CD4-positive, alpha-beta T cell treated with Interleukin-6 at 100 ng/mL for 8 hours (primary cell): ENCODE data around the gene CAMK2B.
"Not testable (repeated sequence)": the region's sequence is repeated elsewhere in the genome, so short reads cannot be mapped to it uniquely, and the experiment has no call there.

Source experiments
- DNase-seq: peaks from one replicate; pipeline ENCODE4 v3.0.0-alpha.2; 2020; ENCODE audit warnings: mixed read lengths, low spot score

The CAMK2B gene

DNA sequence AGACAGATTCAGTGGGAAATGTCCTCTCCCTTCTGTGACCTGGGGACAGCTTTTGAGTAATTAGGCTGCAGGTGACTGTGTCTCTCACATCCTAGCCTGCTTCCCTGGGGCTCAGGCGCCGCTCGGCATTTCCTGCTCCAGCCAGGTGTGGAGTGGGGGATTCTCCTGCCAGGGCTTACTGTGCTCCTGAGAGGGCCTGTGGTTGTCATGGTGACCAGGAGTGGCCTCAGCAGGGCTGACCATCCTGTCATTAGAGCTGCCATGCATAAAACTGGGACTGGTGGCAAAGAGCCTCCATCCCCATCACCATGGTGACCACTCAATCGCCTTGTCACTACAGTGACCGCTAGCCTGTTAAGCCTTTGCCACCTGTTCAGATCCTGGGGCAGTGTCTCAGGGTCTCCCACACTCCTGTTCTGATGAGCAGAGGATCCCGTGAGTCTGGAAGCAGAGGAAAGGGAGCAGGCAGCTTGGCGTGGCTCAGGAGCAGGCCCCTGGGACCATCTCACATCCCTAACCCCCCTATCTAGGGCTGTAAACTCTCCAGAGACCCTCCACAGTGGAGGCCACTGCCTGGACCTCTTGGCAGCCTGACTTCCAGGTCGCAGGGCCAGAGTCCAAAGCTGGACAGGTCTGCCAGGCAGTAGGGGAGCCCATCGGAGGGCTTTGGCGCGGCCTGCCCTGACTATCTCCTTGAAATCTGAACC is 136.0 kb downstream of the CAMK2B start, which contains the start of gene GCK:
GCK (minus strand) TSS at position 154 of the 707 bp plus-strand sequence. CDS start 486 bp downstream, outside the sequence.
- no peak for DNase-seq

- no peak for DNase-seq
These were observed 136.7 kb downstream of the CAMK2B start for GRCh38 chr7:44188480-44189225.

DNA sequence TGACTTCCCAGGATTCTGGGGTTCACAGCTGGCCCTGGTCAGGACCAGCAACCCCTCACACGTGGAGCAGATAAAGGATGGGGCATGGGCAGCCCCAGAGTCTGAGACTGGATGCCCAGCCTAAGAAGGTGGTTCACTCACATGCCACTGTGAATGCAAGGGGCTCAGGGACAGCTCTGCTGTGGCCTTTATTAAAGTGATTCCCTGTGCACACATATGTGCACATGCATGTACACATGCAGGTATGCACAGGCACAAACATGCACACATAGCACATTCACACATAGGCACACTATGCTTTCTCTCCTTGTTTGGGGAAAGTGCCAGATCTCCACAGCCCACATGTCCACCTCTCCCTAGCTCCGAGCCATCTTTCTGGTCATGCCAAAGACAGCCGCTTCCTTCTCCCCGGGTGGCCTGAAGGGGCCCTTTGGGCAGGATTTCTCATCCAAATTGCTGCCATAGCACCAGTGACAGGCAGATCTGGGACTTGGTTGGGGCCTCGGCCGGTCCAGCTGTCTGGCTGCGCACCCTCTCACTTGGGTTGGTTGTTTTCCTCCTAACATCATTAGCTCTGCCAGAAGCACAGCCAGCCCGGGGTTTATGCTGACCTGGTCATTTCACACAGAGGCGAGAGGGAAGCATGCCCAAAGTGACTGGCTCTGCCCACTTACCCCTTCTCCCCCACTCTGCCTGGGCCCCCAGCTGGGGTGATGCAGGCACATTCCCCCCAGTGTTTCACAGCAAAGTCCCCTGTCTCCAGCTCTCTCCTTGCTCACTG is 137.6 kb downstream of the CAMK2B start:
- DNase-seq: no peak

DNA sequence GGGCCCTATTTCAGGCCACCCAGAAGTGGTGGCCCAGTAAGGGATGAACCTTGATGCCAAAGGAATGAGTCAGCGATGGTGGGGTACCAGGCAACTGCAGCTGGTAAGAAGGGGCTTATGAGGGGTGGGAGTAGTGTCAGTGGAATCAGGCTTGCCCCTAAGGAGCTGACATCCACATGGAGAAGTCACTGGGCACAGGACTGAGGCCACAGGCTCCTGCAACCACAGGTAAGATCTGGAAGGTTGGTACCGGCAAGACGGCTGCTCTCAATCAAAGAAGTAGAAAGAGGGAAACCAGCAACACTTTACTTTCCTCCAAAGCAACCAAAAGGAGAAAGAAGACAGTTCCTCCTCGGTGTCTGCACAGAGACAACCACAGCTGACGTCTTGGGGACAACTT is 138.7 kb downstream of the CAMK2B start:
- no peak for DNase-seq

GRCh38 chr7:44185729-44186128 is 139.7 kb downstream of the CAMK2B start:
- DNase-seq: no peak

DNA sequence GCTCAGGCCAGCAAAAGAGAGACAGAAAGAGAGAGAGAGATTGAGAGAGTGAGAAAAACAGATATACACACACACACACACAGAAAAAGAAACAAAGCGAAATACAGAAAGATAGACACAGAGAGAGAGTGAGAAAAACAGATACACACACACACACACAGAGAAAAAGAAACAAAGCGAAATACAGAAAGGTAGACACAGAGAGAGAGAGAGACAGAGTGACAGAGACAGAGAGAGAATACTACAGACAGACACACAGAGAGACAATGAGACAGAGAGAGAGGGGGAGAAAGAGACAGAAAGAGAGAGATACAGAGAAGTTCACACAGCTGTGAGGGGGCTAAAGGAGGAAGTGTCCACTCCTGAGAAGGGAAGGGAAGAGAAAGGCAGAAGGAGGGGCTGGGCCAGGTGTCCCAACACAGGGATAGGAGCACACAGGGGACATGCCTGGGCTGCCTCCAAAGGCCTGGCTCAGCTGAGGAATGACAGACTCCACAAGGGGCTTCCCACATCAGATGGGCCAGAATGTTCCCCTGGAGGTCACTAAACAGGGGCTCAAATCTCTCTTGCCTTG is 140.4 kb downstream of the CAMK2B start:
- DNase-seq: no peak

DNA sequence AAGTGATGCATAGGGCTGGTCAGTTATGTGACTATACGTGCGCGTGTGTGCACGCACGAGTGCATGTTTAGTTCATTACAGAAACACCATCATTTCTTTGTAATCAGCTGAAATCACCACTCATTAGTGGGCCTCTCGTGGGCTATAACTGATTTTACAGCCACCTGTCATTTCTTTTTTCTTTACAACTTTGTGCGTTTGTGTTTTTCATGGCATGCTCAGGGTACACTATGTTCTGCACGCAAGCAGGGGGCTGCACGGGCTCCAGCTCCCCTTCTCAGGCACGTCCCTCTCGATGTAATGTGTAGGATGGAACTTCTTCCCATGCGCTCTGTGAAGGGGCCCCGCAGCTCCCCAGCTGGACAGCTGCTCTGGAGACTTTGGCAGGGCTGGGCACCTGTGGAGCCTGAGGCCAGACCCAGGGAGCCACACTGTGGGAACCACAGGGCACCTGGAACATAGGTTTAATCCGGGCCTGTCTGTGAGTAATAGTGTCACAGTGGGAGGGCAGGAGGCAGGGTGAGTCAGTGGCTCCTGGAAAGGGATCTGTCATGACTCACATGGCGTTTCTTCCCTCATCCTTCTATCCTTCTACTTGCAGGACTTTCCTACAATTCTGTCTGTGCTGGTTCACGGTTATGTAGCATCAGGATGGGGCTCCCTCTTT is 141.1 kb downstream of the CAMK2B start:
- DNase-seq: no peak

DNA sequence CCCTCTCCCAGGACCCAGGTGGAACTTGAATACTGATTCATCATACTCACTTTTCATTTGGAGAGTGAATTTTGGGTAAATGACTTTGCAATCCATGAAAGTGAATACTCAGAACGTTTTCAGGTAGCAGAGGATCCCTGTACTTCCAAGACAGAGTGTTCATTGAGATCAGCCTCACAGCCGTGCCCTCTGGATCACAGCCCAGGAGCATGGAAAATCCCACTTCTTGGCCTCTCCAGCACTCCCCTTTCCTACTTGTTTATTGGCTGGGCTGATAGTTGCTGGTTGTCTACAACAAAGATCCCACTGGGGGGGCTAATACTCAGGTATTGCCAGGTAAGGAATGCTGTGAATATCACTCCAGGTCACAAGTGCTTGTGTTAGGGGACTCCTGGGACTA is 142.0 kb downstream of the CAMK2B start:
- DNase-seq: no peak

DNA sequence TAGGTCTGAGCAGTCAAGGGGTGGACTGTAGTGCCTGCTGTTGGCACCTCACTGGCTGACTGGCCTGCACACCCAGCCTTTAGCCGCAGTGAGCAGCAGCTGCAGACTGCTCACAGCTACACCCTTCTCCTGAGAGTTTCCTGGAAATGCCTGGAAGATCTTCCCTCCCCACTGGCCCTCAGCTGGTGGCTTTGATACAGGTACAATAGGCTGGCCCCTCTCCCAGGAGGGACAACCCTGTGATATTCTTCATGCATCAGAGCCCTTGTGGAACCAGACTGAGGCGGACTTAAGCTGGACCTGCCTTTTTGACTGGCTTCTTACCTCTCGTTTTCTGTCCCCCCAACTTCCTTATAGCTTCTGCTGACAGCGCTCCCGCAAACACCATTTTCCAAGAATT is 142.6 kb downstream of the CAMK2B start:
- DNase-seq: no peak

GRCh38 chr7:44180631-44181030 is 144.8 kb downstream of the CAMK2B start:
- DNase-seq: no peak

- no peak for DNase-seq
These were observed 147.7 kb downstream of the CAMK2B start for GRCh38 chr7:44177570-44178131.

GRCh38 chr7:44176486-44176885 is 148.9 kb downstream of the CAMK2B start:
- no peak for DNase-seq

DNA sequence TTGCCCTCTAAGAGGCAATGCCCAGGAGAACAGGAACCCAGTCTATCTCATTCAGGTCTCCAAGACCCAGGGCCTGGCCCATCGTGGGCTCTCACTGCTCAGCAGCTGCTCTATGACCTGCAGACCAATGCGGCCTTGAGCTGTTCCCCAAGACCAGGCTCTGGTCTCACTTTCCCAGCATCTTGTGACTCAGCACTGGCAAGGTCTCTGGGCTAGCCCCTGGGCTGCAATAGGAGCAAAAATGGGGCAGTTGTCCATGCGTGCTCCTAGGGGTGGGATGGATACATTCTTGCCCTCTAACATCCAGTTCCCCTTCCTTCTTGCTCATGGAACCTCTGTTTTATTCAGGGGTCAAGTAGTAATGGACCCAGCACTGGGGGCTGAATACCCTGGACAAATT is 149.7 kb downstream of the CAMK2B start:
- no peak for DNase-seq

DNA sequence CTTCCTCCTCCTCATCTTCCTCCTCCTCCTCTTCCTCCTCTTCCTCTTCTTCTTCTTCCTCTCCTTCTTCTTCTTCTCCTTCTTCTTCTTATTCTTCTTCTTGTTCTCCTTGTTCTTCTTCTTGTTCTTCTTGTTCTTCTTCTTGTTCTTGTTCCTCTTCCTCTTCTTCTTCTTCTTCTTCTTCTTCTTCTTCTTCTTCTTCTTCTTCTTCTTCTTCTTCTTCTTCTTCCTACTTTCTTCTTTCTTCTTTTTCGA is 150.8 kb downstream of the CAMK2B start:
- DNase-seq: not testable (repeated sequence)

DNA sequence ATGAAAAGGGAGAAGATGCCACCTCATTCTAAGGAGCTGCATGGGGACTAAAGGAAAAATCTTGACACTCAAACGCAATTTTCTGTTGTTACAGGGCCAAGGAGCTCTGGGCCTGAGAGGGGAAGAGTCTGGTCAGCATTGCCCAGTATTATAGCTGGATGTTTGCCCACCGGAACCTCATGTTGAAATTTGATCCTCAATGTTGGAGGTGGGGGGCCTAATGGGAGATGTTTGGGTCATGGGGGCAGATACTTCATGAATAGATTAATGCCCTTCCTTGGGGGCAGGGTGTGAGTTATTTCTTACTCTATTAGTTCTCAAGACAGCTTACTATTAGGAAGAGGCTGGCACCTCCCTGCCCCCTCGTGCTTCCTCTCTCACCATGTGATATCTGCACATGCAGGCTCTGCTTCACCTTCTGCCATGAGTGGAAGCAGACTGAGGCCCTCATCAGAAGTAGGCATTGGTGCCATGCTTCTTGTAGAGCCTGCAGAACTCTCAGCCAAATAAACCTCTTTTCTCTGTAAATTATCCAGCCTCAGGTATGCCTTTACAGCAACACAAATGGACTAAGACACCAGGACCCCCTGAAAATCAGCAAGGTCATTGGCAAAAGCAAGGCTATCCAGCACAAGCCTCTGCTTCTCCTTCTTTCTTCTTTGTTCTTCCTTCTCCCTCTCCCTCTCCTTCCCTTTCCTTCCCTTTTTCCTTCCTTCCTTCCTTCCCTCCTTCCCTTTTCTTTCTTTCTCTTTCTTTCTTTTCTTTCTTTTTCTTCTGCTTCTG is 151.3 kb downstream of the CAMK2B start:
- no peak for DNase-seq

DNA sequence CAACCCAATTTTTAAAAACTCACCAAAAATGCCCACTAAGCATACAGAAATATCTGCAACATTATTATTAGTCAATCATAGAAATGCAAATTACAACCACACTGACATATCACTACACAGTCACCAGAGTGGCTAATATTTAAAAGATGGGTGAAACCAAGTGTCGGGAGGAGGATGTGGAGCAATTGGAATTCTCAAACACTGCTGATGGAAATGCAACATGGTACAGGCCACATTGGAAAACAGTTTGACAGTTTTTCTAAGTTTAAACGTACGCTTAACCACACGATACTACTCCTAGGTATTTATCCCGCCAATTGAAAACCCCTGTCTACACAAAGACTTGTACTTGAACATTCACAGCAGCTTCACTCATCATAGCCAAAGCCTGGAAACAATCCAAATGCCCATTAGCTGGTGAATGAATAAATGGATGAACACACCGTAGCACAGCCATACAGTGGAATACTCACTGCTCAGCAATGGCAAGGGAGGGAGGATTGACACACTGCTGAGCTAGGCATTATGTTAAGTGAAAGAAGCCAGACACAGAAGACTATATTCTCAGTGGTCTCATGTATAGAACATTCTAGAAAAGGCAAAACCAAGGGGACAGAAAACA is 152.5 kb downstream of the CAMK2B start:
- no peak for DNase-seq

GRCh38 chr7:44172352-44172751 is 153.0 kb downstream of the CAMK2B start:
- no peak for DNase-seq

DNA sequence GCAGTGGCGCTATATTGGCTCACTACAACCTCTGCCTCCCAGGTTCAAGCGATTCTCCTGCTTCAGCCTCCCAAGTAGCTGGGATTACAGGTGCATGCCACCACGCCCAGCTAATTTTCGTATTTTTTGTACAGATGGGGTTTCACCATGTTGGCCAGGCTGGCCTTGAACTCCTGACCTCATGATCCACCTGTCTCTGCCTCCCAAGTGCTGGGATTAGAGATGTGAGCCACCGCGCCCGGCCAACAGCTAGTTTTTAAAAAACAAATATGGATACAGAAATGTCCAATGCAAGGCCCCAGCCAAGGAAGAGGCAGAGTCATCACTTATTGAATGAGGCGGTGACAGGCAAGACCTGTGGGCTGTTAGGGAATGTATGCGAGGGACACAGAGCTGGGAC is 153.5 kb downstream of the CAMK2B start:
- DNase-seq: not testable (repeated sequence)

DNA sequence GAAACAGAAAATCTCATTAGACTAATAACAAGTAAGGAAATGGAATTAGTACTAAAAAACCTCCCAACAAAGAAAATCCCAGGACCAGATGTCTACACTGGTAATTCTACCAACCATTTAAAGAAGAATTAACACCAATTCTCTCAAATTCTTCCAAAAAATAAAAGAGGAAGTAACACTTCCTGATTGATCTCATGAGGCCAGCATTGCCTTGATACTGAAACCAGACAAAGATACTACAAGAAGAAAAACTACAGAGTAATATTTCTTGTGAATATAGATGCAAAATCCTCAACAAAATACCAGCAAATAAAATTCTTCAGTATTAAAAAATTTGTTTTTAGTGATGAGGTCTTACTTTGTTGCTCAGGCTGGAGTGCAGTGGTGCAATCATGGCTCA is 157.5 kb downstream of the CAMK2B start:
- no peak for DNase-seq
